ENCODE data around the gene NFYC. TPM values are rescaled to one million over a fixed set of nuclear protein-coding genes. Genes with fewer than 3 reads are reported as not detected.

The NFYC gene
- total RNA-seq, 1 donor from 2014 or later = 51.1 TPM

DNA sequence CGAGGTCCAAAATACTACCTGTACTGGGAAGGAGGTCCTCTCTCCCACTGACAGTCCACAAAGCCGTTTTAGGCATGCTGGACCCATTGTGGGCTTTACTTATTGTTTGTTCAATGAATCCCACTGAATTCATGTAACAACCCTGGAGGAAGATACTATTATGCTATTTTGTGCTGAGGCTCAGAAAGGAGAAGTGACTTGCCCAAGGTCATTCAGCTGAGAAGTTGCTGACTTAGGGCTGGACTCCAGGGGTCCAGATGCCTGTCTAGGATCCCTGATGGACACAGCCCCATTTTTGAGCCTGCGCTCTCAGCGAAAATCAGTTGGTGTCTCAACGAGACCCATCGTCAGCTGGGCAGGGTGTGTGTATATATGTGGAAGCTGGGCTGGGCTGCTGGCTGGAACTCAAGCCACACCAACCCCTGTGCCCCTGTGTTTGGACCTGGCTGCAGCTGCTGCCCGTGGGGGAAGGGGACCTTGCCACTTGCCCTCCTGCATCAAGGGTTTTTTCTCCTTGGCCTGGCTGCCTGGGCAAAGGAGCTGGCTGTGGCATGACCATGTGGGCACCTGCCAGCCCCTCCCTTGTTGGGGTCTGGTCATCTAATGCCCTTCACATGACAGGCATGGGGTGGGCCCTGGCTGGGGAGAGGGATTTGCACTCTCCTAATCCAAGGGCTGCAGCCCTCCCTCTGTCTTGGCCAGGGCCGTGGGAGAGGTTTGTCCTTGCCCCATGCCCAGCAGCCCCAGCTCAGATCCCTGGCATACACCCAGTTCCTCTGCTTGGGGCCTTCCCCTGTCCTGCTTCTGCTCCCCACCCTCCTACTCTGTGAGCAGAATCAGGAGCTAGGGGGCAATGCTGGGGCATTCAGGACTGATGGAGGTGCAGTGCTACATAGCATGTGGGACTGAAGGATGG is 107.1 kb downstream of the NFYC start:
- H3K9me3 Mint-ChIP-seq (ENCODE audit: unreplicated experiment) = peaks cover 4% of the 10 kb centered on the region
- no peaks in the 10 kb centered on the region for H3K36me3 ChIP-seq (ENCODE audit: insufficient read depth, low read length)
- H3K4me3 Mint-ChIP-seq (ENCODE audit: unreplicated experiment) = no peak overlapping the region
- no peaks in the 10 kb centered on the region for H3K27me3 ChIP-seq (ENCODE audit: insufficient read depth, low read length)
- H2AFZ ChIP-seq (ENCODE audit: low read depth, low read length) = no peak overlapping the region
- H3K36me3 Mint-ChIP-seq (ENCODE audit: low read depth, unreplicated experiment) = no peaks in the 10 kb centered on the region
- DNase-seq (ENCODE audit: low read depth) = no peak
- H3K27ac Mint-ChIP-seq (ENCODE audit: unreplicated experiment) = no peak overlapping the region
- H4K20me1 ChIP-seq (ENCODE audit: insufficient read depth, low read length) = no peaks in the 10 kb centered on the region
- no peaks in the 10 kb centered on the region for H3K9me3 ChIP-seq (ENCODE audit: insufficient read depth, low read depth, low read length)
- no peak overlapping the region for H3K27ac ChIP-seq (ENCODE audit: low read depth, low read length)
- H3K4me2 ChIP-seq (ENCODE audit: low read length) = no peak overlapping the region
- peaks cover 57% of the 10 kb centered on the region for H3K27me3 Mint-ChIP-seq (ENCODE audit: low read depth, unreplicated experiment)
- no peak overlapping the region for H3K9ac ChIP-seq (ENCODE audit: low read length)
- TF ChIP-seq EZH2 (IDR thresholded peaks at IDR 0.05; ENCODE audit: insufficient read depth, low read length) = no peak
- TF ChIP-seq, protein P1, sequence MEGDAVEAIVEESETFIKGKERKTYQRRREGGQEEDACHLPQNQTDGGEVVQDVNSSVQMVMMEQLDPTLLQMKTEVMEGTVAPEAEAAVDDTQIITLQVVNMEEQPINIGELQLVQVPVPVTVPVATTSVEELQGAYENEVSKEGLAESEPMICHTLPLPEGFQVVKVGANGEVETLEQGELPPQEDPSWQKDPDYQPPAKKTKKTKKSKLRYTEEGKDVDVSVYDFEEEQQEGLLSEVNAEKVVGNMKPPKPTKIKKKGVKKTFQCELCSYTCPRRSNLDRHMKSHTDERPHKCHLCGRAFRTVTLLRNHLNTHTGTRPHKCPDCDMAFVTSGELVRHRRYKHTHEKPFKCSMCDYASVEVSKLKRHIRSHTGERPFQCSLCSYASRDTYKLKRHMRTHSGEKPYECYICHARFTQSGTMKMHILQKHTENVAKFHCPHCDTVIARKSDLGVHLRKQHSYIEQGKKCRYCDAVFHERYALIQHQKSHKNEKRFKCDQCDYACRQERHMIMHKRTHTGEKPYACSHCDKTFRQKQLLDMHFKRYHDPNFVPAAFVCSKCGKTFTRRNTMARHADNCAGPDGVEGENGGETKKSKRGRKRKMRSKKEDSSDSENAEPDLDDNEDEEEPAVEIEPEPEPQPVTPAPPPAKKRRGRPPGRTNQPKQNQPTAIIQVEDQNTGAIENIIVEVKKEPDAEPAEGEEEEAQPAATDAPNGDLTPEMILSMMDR (IDR thresholded peaks at IDR 0.05; ENCODE audit: insufficient read depth, low read depth, low read length) = no peak
- H3K79me2 ChIP-seq (ENCODE audit: insufficient read depth, low read length) = no peaks in the 10 kb centered on the region
- peaks cover 3% of the 10 kb centered on the region for H3K4me1 Mint-ChIP-seq (ENCODE audit: low read depth, unreplicated experiment)
- no peak for FAIRE-seq
- H3K4me3 ChIP-seq (ENCODE audit: insufficient read depth, low read depth, low read length) = no peak overlapping the region
- peaks cover 7% of the 10 kb centered on the region for H3K4me1 ChIP-seq (ENCODE audit: insufficient read depth, low read length)

DNA sequence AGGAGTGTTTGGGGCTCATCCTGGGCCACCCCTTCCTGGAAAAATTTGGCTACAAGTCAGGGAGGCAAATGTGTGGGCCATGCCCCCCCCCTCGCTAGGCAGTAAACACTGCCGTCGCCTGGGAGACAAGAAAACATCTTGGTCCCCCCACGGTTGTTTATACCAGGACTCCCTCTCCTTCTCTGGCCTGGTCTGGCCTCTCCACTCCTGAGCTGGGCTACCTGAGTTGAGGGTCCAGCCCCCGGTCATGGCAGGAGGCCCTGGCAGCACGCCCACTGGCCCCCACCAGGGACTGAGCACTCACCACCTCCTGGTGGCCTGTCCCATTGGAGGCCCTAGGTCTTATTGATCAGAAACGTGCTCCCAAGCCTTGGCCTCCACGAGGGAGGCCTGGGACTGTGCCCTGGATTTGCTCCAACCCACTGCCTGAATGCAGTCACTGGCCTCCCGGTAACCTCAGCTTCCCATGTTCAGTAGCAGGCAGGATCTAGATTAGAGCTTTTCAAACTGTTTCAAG is 107.9 kb downstream of the NFYC start:
- Histone ChIP-seq H3K9ac (ENCODE audit: low read length) (no peak overlapping the region), H3K4me2 (ENCODE audit: low read length) (no peak overlapping the region), H3K27me3 (ENCODE audit: insufficient read depth, low read length) (no peaks in the 10 kb centered on the region), H3K36me3 (ENCODE audit: insufficient read depth, low read length) (no peaks in the 10 kb centered on the region), H3K4me3 (ENCODE audit: insufficient read depth, low read depth, low read length) (no peak overlapping the region), H2AFZ (ENCODE audit: low read depth, low read length) (no peak overlapping the region), H4K20me1 (ENCODE audit: insufficient read depth, low read length) (no peaks in the 10 kb centered on the region), H3K4me1 (ENCODE audit: insufficient read depth, low read length) (peaks cover 7% of the 10 kb centered on the region), H3K27ac (ENCODE audit: low read depth, low read length) (no peak overlapping the region), H3K79me2 (ENCODE audit: insufficient read depth, low read length) (no peaks in the 10 kb centered on the region), H3K9me3 (ENCODE audit: insufficient read depth, low read depth, low read length) (no peaks in the 10 kb centered on the region)
- DNase-seq (ENCODE audit: low read depth) (peak; percentile 31), FAIRE-seq (no peak)
- TF ChIP-seq, protein P1 (IDR thresholded peaks at IDR 0.05; ENCODE audit: insufficient read depth, low read depth, low read length) = no peak
- TF ChIP-seq EZH2 (IDR thresholded peaks at IDR 0.05; ENCODE audit: insufficient read depth, low read length) = no peak
- peaks cover 52% of the 10 kb centered on the region for H3K27me3 Mint-ChIP-seq (ENCODE audit: low read depth, unreplicated experiment)
- peaks cover 3% of the 10 kb centered on the region for H3K4me1 Mint-ChIP-seq (ENCODE audit: low read depth, unreplicated experiment)
- no peak overlapping the region for H3K27ac Mint-ChIP-seq (ENCODE audit: unreplicated experiment)
- no peak overlapping the region for H3K4me3 Mint-ChIP-seq (ENCODE audit: unreplicated experiment)
- H3K9me3 Mint-ChIP-seq (ENCODE audit: unreplicated experiment) = peaks cover 4% of the 10 kb centered on the region
- no peaks in the 10 kb centered on the region for H3K36me3 Mint-ChIP-seq (ENCODE audit: low read depth, unreplicated experiment)

DNA sequence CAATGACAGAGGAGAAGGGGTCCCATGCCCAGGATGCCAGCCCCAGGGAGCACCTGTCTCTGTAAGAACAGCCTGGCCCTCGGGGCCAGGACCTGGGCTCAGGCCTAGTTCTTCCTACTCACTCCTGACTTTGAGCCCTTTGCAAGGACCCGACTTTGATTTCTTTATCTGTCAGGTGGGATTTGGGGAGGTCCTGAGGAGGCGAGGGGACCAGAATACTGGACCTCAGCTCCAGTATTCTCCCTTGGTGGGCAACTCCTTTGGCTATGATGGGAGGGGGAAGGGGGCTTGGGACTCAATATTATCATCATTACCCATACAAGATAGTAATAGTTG is 110.2 kb downstream of the NFYC start:
- peaks cover 6% of the 10 kb centered on the region for H3K27me3 ChIP-seq (ENCODE audit: insufficient read depth, low read length)
- H3K9ac ChIP-seq (ENCODE audit: low read length) = peak overlapping the region; percentile 58
- peak overlapping the region; percentile 90 for H3K4me2 ChIP-seq (ENCODE audit: low read length)
- no peak overlapping the region for H3K27ac Mint-ChIP-seq (ENCODE audit: unreplicated experiment)
- peak overlapping the region; percentile 78 for H2AFZ ChIP-seq (ENCODE audit: low read depth, low read length)
- no peak for TF ChIP-seq EZH2 (IDR thresholded peaks at IDR 0.05; ENCODE audit: insufficient read depth, low read length)
- peaks cover 46% of the 10 kb centered on the region for H3K27me3 Mint-ChIP-seq (ENCODE audit: low read depth, unreplicated experiment)
- peak overlapping the region; percentile 60 for H3K4me3 ChIP-seq (ENCODE audit: insufficient read depth, low read depth, low read length)
- H4K20me1 ChIP-seq (ENCODE audit: insufficient read depth, low read length) = no peaks in the 10 kb centered on the region
- H3K9me3 Mint-ChIP-seq (ENCODE audit: unreplicated experiment) = peaks cover 4% of the 10 kb centered on the region
- no peaks in the 10 kb centered on the region for H3K79me2 ChIP-seq (ENCODE audit: insufficient read depth, low read length)
- H3K4me1 Mint-ChIP-seq (ENCODE audit: low read depth, unreplicated experiment) = peaks cover 3% of the 10 kb centered on the region
- no peaks in the 10 kb centered on the region for H3K36me3 ChIP-seq (ENCODE audit: insufficient read depth, low read length)
- H3K9me3 ChIP-seq (ENCODE audit: insufficient read depth, low read depth, low read length) = no peaks in the 10 kb centered on the region
- FAIRE-seq = no peak
- peak overlapping the region; percentile 69 for H3K4me3 Mint-ChIP-seq (ENCODE audit: unreplicated experiment)
- peaks cover 7% of the 10 kb centered on the region for H3K4me1 ChIP-seq (ENCODE audit: insufficient read depth, low read length)
- H3K36me3 Mint-ChIP-seq (ENCODE audit: low read depth, unreplicated experiment) = no peaks in the 10 kb centered on the region
- H3K27ac ChIP-seq (ENCODE audit: low read depth, low read length) = no peak overlapping the region
- DNase-seq (ENCODE audit: low read depth) = no peak

All from astrocyte (in vitro differentiated cells and primary cell).